Liver (tissue), 9 donors: ENCODE measurements around the gene PTPRN2. TPM values are rescaled to one million over a fixed set of nuclear protein-coding genes. Genes with fewer than 3 reads are reported as not detected.
"Not testable (repeated sequence)": the region's sequence is repeated elsewhere in the genome, so short reads cannot be mapped to it uniquely, and the experiment has no call there.

Experiments used
- DNase-seq: peaks from one replicate; pipeline ENCODE4 v3.0.0-alpha.2; 2017; ENCODE audit warnings: low spot score
- H3K27ac ChIP-seq, 2 donors: one replicate each; pipeline ENCODE4 v1.7.0; 2013; ENCODE audit warnings: inconsistent platforms in 2 of 2, low read length in 2 of 2, control low read depth in 1 of 2, low read depth in 1 of 2, mild to moderate bottlenecking in 1 of 2
- H3K27me3 ChIP-seq, 4 donors: one replicate each; pipeline versions ENCODE4 v1.6.1 to v1.7.0; 2013; ENCODE audit warnings: low read length in 3 of 4, inconsistent platforms in 1 of 4, mild to moderate bottlenecking in 1 of 4, moderate library complexity in 1 of 4; ENCODE audit not compliant: control insufficient read depth in 4 of 4, insufficient read depth in 4 of 4
- H3K36me3 ChIP-seq, 4 donors: one replicate each; pipeline versions ENCODE4 v1.6.1 to v1.7.0; 2013; ENCODE audit warnings: low read length in 3 of 4, mild to moderate bottlenecking in 3 of 4, low read depth in 1 of 4, moderate library complexity in 1 of 4; ENCODE audit not compliant: control insufficient read depth in 4 of 4, insufficient read depth in 3 of 4
- H3K4me1 ChIP-seq, 4 donors: one replicate each; pipeline versions ENCODE4 v1.6.1 to v1.7.0; 2013; ENCODE audit warnings: low read length in 3 of 4, mild to moderate bottlenecking in 3 of 4, moderate library complexity in 1 of 4; ENCODE audit not compliant: control insufficient read depth in 4 of 4, insufficient read depth in 4 of 4
- H3K4me3 ChIP-seq, 3 donors: one replicate each; pipeline versions ENCODE4 v1.6.1 to v1.7.0; 2013; ENCODE audit warnings: low read length in 3 of 3, control low read depth in 1 of 3, low read depth in 1 of 3, mild to moderate bottlenecking in 1 of 3
- H3K9ac ChIP-seq, 2 donors: one replicate each; pipeline ENCODE4 v1.7.0; 2013; ENCODE audit warnings: low read length in 2 of 2, mild to moderate bottlenecking in 2 of 2, moderate library complexity in 2 of 2, control low read depth in 1 of 2, low read depth in 1 of 2
- H3K9me3 ChIP-seq, 4 donors: one replicate each; pipeline versions ENCODE4 v1.6.1 to v1.7.0; 2013; ENCODE audit warnings: low read length in 3 of 4; ENCODE audit not compliant: control insufficient read depth in 4 of 4
- EGR1 ChIP-seq, 2 donors: IDR thresholded peaks; 2 replicates each; pipeline ENCODE4 v1.6.1; 2016 to 2018; ENCODE audit warnings: antibody characterized with exemption in 2 of 2, low read depth in 2 of 2
- GABPA ChIP-seq, 2 donors: IDR thresholded peaks in 1 of 2; conservative IDR thresholded peaks in 1 of 2; 2 replicates each; pipeline ENCODE4 v1.6.1; 2016; ENCODE audit warnings: antibody characterized with exemption in 2 of 2, mild to moderate bottlenecking in 1 of 2, moderate library complexity in 1 of 2
- RXRA ChIP-seq, 2 donors: IDR thresholded peaks; 2 replicates each; pipeline ENCODE4 v1.6.1; 2017 to 2018; ENCODE audit warnings: antibody characterized with exemption in 2 of 2, mild to moderate bottlenecking in 1 of 2
- SP1 ChIP-seq: IDR thresholded peaks from 2 replicates; pipeline ENCODE4 v1.6.1; 2018; ENCODE audit warnings: antibody characterized with exemption, mild to moderate bottlenecking
- TAF1 ChIP-seq: conservative IDR thresholded peaks from 2 replicates; pipeline ENCODE4 v1.6.1; 2016; ENCODE audit warnings: antibody characterized with exemption, mild to moderate bottlenecking
- WGBS: extraction: QIAGEN DNeasy Blood & Tissue Kit; methylation state at CpG from one replicate; pipeline ENCODE4 v1.1.7; 2013; 5-methylcytosine and 5-hydroxymethylcytosine counted together
- polyA plus RNA-seq, 2 donors: library from polyadenylated mRNA; stranded (reverse) in 1 of 2; unstranded in 1 of 2; fragments of 200-250 nt in 1 of 2; fragments of >200 nt in 1 of 2; fragmentation: Nextera tagmentation in 1 of 2; extraction: Ambion mirVana in 1 of 2; gene quantifications; one replicate each; pipeline versions ENCODE4 v1.2.1 to v1.2.3, GENCODE V29; 2013 to 2015
- total RNA-seq, 2 donors: library from RNA; depleted of rRNA; stranded (reverse); fragments of >200 nt; gene quantifications; one replicate each; pipeline ENCODE4 v1.2.3, GENCODE V29; 2014
- TF ChIP-seq, protein P1 (sequence below): fragments of 150-350 bp; IDR thresholded peaks from 2 replicates; pipeline ENCODE4 v1.5.1; 2017; ENCODE audit warnings: improper control_type of control experiment, low read depth, low read length; ENCODE audit not compliant: missing input control
- TF ChIP-seq, protein P2 (sequence below): IDR thresholded peaks from 2 replicates; pipeline ENCODE4 v1.6.1; 2016; ENCODE audit warnings: antibody characterized with exemption
- TF ChIP-seq, protein P3 (sequence below): IDR thresholded peaks from 2 replicates; pipeline ENCODE4 v1.6.1; 2016; ENCODE audit warnings: antibody characterized with exemption, mild to moderate bottlenecking
- TF ChIP-seq, protein P4 (sequence below): IDR thresholded peaks from 2 replicates; pipeline ENCODE4 v1.6.1; 2016; ENCODE audit warnings: antibody characterized with exemption
- donor health status: healthy.
- donor health status: healthy.
- donor health status: healthy.
- donor health status: healthy.
- donor health status: healthy.

The PTPRN2 gene
- total and polyA plus RNA-seq, 4 donors = 0.75 to 1.9 (median 1.1) TPM

DNA sequence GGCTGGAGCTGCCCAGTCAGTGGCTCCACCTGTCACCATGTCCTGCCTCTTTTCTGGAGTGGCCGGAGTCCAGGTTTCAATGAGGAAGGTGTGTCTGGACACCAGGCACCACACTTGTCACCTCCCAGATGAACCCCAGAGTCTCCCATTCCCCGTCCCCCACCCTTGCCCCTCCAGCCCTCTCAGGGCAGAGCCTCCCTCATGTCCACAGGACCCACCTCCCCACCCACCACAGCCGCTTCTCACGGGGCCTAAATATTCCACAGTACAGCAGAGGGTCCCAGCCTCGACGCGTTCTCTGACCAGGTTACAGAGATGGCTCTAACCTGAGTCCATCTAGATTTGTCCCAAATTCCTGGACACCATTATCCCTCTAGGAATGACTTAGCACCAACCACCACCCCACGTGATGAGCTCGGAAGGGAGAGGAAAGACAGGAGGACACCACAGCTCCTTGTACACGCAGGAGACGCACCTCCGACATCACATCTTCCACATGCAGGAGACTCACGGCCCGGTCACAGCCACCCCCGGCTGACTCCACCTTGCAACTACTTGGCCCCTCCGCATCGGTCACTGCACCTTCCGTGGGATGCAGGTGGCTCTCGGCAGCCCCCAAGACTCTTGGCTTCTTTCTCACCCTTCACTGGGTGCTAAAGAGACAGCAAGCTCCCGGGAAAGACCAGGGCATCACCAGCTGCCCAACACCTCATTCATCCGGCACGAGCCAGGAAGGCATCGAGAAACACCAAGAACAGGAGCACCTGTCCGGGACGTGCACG, 690.7 kb downstream of the PTPRN2 start:
- no peak overlapping the region for H3K27ac ChIP-seq
- H3K9ac ChIP-seq = no peak overlapping the region
- H3K27me3 ChIP-seq = no peaks in the 10 kb centered on the region
- no peak for DNase-seq
- H3K36me3 ChIP-seq = no peaks in the 10 kb centered on the region
- TF ChIP-seq SP1 = no peak
- TF ChIP-seq, protein P1, sequence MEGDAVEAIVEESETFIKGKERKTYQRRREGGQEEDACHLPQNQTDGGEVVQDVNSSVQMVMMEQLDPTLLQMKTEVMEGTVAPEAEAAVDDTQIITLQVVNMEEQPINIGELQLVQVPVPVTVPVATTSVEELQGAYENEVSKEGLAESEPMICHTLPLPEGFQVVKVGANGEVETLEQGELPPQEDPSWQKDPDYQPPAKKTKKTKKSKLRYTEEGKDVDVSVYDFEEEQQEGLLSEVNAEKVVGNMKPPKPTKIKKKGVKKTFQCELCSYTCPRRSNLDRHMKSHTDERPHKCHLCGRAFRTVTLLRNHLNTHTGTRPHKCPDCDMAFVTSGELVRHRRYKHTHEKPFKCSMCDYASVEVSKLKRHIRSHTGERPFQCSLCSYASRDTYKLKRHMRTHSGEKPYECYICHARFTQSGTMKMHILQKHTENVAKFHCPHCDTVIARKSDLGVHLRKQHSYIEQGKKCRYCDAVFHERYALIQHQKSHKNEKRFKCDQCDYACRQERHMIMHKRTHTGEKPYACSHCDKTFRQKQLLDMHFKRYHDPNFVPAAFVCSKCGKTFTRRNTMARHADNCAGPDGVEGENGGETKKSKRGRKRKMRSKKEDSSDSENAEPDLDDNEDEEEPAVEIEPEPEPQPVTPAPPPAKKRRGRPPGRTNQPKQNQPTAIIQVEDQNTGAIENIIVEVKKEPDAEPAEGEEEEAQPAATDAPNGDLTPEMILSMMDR = no peak
- no peak for TF ChIP-seq EGR1 (IDR thresholded peaks at IDR 0.05; ENCODE audit: low read depth in 2 of 2)
- TF ChIP-seq GABPA (IDR thresholded peaks at IDR 0.05 in 1 of 2, conservative IDR thresholded peaks at IDR 0.05 in 1 of 2) = no peak
- TF ChIP-seq TAF1 = no peak
- TF ChIP-seq RXRA (IDR thresholded peaks at IDR 0.05) = no peak
- TF ChIP-seq, protein P2, sequence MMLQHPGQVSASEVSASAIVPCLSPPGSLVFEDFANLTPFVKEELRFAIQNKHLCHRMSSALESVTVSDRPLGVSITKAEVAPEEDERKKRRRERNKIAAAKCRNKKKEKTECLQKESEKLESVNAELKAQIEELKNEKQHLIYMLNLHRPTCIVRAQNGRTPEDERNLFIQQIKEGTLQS = no peak
- TF ChIP-seq, protein P3, sequence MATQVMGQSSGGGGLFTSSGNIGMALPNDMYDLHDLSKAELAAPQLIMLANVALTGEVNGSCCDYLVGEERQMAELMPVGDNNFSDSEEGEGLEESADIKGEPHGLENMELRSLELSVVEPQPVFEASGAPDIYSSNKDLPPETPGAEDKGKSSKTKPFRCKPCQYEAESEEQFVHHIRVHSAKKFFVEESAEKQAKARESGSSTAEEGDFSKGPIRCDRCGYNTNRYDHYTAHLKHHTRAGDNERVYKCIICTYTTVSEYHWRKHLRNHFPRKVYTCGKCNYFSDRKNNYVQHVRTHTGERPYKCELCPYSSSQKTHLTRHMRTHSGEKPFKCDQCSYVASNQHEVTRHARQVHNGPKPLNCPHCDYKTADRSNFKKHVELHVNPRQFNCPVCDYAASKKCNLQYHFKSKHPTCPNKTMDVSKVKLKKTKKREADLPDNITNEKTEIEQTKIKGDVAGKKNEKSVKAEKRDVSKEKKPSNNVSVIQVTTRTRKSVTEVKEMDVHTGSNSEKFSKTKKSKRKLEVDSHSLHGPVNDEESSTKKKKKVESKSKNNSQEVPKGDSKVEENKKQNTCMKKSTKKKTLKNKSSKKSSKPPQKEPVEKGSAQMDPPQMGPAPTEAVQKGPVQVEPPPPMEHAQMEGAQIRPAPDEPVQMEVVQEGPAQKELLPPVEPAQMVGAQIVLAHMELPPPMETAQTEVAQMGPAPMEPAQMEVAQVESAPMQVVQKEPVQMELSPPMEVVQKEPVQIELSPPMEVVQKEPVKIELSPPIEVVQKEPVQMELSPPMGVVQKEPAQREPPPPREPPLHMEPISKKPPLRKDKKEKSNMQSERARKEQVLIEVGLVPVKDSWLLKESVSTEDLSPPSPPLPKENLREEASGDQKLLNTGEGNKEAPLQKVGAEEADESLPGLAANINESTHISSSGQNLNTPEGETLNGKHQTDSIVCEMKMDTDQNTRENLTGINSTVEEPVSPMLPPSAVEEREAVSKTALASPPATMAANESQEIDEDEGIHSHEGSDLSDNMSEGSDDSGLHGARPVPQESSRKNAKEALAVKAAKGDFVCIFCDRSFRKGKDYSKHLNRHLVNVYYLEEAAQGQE = no peak
- TF ChIP-seq, protein P4, sequence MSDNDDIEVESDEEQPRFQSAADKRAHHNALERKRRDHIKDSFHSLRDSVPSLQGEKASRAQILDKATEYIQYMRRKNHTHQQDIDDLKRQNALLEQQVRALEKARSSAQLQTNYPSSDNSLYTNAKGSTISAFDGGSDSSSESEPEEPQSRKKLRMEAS = no peak
- no peaks in the 10 kb centered on the region for H3K4me1 ChIP-seq
- no peaks in the 10 kb centered on the region for H3K9me3 ChIP-seq
- 89% methylated on average over 26 of the region's 26 CpGs for WGBS
- no peak overlapping the region for H3K4me3 ChIP-seq

DNA sequence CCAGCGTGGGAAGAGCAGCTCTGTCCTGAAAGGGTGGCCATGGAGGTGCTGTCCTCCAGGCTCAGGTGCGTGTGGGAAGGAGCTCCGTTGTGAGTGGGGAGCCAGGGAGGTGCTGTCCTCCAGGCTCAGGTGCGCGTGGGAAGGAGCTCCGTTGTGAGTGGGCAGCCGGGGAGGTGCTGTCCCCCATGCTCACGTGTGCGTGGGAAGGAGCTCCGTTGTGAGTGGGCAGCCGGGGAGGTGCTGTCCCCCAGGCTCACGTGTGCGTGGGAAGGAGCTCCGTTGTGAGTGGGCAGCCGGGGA, 691.3 kb downstream of the PTPRN2 start:
- not testable (repeated sequence) for DNase-seq, H3K4me1 ChIP-seq, H3K27ac ChIP-seq, H3K9me3 ChIP-seq, H3K9ac ChIP-seq, H3K36me3 ChIP-seq, H3K4me3 ChIP-seq, H3K27me3 ChIP-seq
- 89% methylated on average over 15 of the region's 15 CpGs for WGBS
